CD14-positive monocyte (primary cell): ENCODE measurements around the gene LAMA4. TPM values are rescaled to one million over a fixed set of nuclear protein-coding genes. Genes with fewer than 3 reads are reported as not detected.

Experiments
- DNase-seq, 3 donors: peaks; one replicate each; pipeline ENCODE4 v3.0.0-alpha.2; 2011 to 2022
- H2AFZ ChIP-seq: 2 replicates; pipeline ENCODE4 v1.6.0; 2012; ENCODE audit warnings: mild to moderate bottlenecking, low read depth, low read length, inconsistent platforms; ENCODE audit not compliant: insufficient read depth, poor library complexity, severe bottlenecking
- H3K27ac ChIP-seq, 2 donors: 1 replicate in 1 of 2; 2 replicates in 1 of 2; pipeline ENCODE4 v1.5.1; 2012 to 2013; ENCODE audit warnings: low read length in 2 of 2, control low read depth in 1 of 2, inconsistent platforms in 1 of 2, low read depth in 1 of 2, mild to moderate bottlenecking in 1 of 2
- H3K27me3 ChIP-seq, 2 donors: one replicate each; pipeline versions ENCODE4 v1.6.0 to v1.6.1; 2011 to 2013; ENCODE audit warnings: low read length in 2 of 2; ENCODE audit not compliant: control insufficient read depth in 2 of 2, insufficient read depth in 2 of 2
- H3K36me3 ChIP-seq, 2 donors: replicated peaks in 1 of 2; 1 replicate in 1 of 2; 2 replicates in 1 of 2; pipeline versions ENCODE4 v1.5.1 to v1.6.1; 2012 to 2013; ENCODE audit warnings: low read length in 2 of 2, control low read depth in 1 of 2, inconsistent platforms in 1 of 2, mild to moderate bottlenecking in 1 of 2; ENCODE audit not compliant: insufficient read depth in 2 of 2, control insufficient read depth in 1 of 2
- H3K4me1 ChIP-seq, 2 donors: 1 replicate in 1 of 2; 2 replicates in 1 of 2; pipeline versions ENCODE4 v1.5.1 to v1.6.1; 2012 to 2013; ENCODE audit warnings: low read length in 2 of 2, control low read depth in 1 of 2, inconsistent platforms in 1 of 2, mild to moderate bottlenecking in 1 of 2, moderate library complexity in 1 of 2; ENCODE audit not compliant: insufficient read depth in 2 of 2, control insufficient read depth in 1 of 2
- H3K4me2 ChIP-seq: replicated peaks from 2 replicates; pipeline ENCODE3; 2012; ENCODE audit warnings: low read length, moderate library complexity, mild to moderate bottlenecking; ENCODE audit not compliant: poor library complexity, severe bottlenecking; ENCODE audit errors: extremely low read depth
- H3K4me3 ChIP-seq, 3 experiments: fragments of 200-600 bp in 1 of 3; sonication (generic) in 1 of 3; replicated peaks in 1 of 3; 1 replicate in 2 of 3; 2 replicates in 1 of 3; pipeline ENCODE4 v1.5.1; 2011 to 2013; ENCODE audit warnings: low read length in 3 of 3, mild to moderate bottlenecking in 3 of 3, control low read depth in 2 of 3, low read depth in 2 of 3, inconsistent platforms in 1 of 3, moderate library complexity in 1 of 3
- H3K79me2 ChIP-seq: 2 replicates; pipeline ENCODE4 v1.6.0; 2012; ENCODE audit warnings: mild to moderate bottlenecking, control low read depth, inconsistent platforms, low read length, moderate library complexity; ENCODE audit not compliant: insufficient read depth
- H3K9ac ChIP-seq: 2 replicates; pipeline ENCODE4 v1.6.0; 2017; ENCODE audit warnings: low read length, mild to moderate bottlenecking; ENCODE audit not compliant: insufficient read depth, poor library complexity, severe bottlenecking
- H3K9me3 ChIP-seq, 2 donors: replicated peaks in 1 of 2; 1 replicate in 1 of 2; 2 replicates in 1 of 2; pipeline versions ENCODE4 v1.5.1 to v1.6.1; 2012 to 2013; ENCODE audit warnings: low read length in 2 of 2, control low read depth in 1 of 2; ENCODE audit not compliant: control insufficient read depth in 1 of 2, insufficient read depth in 1 of 2
- H4K20me1 ChIP-seq: 2 replicates; pipeline ENCODE4 v1.6.0; 2012; ENCODE audit warnings: mild to moderate bottlenecking, low read length, control low read depth, moderate library complexity; ENCODE audit not compliant: insufficient read depth
- H3K27ac Mint-ChIP-seq, 7 donors: one replicate each; pipeline ENCODE4 v1.8.0; 2020; ENCODE audit warnings: mild to moderate bottlenecking in 7 of 7, mixed read lengths in 7 of 7, moderate library complexity in 6 of 7, inconsistent platforms in 2 of 7
- H3K27me3 Mint-ChIP-seq, 3 donors: one replicate each; pipeline ENCODE4 v1.8.0; 2021 to 2022; ENCODE audit warnings: low read depth in 3 of 3, mild to moderate bottlenecking in 3 of 3, mixed read lengths in 3 of 3, moderate library complexity in 3 of 3, inconsistent platforms in 1 of 3
- H3K36me3 Mint-ChIP-seq, 2 donors: one replicate each; pipeline ENCODE4 v1.8.0; 2020; ENCODE audit warnings: mixed read lengths in 2 of 2, inconsistent platforms in 1 of 2, mild to moderate bottlenecking in 1 of 2
- H3K4me1 Mint-ChIP-seq: one replicate; pipeline ENCODE4 v1.8.0; 2020; ENCODE audit warnings: mild to moderate bottlenecking, mixed read lengths
- H3K4me3 Mint-ChIP-seq, 2 donors: one replicate each; pipeline ENCODE4 v1.8.0; 2020; ENCODE audit warnings: mild to moderate bottlenecking in 2 of 2, mixed read lengths in 2 of 2, moderate library complexity in 1 of 2
- H3K9me3 Mint-ChIP-seq, 7 donors: one replicate each; pipeline ENCODE4 v1.8.0; 2020 to 2022; ENCODE audit warnings: mixed read lengths in 7 of 7, mild to moderate bottlenecking in 6 of 7, moderate library complexity in 6 of 7, inconsistent platforms in 2 of 7
- WGBS: methylation state at CpG from one replicate; pipeline ENCODE4 v1.1.5; 2013; ENCODE audit warnings: missing lambda C conversion rate; ENCODE audit not compliant: insufficient coverage; 5-methylcytosine and 5-hydroxymethylcytosine counted together
- intact Hi-C, 2 donors: fragments of 100-400 bp; cut with micrococcal nuclease; formaldehyde crosslinking; loops; one replicate each; pipeline versions ENCODE4 v1.15.0 to v1.15.1; 2023
- polyA plus RNA-seq, 3 donors: library from polyadenylated mRNA; depleted of rRNA in 1 of 3; unstranded in 2 of 3; stranded (reverse) in 1 of 3; fragments of 300-500 nt in 2 of 3; fragments of >200 nt in 1 of 3; fragmentation: Illumina TruSeq in 2 of 3; gene quantifications; 1 replicate in 2 of 3; 2 replicates in 1 of 3; pipeline ENCODE4 v1.2.3, GENCODE V29; 2012 to 2021
- TF ChIP-seq, protein P1 (sequence below): fragments of 200-600 bp; IDR thresholded peaks from one replicate; pipeline ENCODE4 v1.8.0; 2022; ENCODE audit warnings: antibody characterized with exemption, mild to moderate bottlenecking

The LAMA4 gene
- polyA plus RNA-seq, 3 donors: not detected

DNA sequence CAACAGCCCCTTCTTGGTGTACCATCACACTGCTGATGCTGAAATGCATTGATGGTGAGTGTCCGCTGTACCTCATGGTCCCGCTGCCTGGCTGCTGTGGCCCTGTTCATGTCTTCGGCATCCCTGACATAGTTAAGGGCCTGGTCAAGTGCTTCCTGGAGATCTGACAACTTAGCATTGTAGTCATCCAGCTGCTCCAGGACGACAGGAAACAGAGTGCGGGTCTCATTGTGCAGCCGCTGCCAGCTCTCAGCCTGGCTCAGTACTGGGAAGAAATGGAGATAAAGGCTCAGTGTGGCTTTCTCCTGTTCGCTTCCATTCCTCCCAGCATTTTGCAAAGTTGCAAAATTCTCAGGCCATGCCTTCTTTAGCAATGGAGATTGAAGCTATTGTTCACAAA, 81.8 kb downstream of the LAMA4 start:
- H3K27me3 ChIP-seq: no peaks in the 10 kb centered on the region
- 84% methylated on average over 6 of the region's 7 CpGs for WGBS
- H3K4me2 ChIP-seq: no peak overlapping the region
- no peak overlapping the region for H2AFZ ChIP-seq
- Mint-ChIP-seq H3K27me3 (peaks cover 0 to 8% (median 5%) of the 10 kb centered on the region in 3 donors), H3K9me3 (no peaks in the 10 kb centered on the region), H3K36me3 (no peaks in the 10 kb centered on the region), H3K27ac (no peak overlapping the region), H3K4me1 (no peaks in the 10 kb centered on the region), H3K4me3 (no peak overlapping the region)
- no peak overlapping the region for H3K27ac ChIP-seq
- no peaks in the 10 kb centered on the region for H3K9me3 ChIP-seq
- no peak overlapping the region for H3K9ac ChIP-seq
- H3K79me2 ChIP-seq: no peaks in the 10 kb centered on the region
- TF ChIP-seq, protein P1, sequence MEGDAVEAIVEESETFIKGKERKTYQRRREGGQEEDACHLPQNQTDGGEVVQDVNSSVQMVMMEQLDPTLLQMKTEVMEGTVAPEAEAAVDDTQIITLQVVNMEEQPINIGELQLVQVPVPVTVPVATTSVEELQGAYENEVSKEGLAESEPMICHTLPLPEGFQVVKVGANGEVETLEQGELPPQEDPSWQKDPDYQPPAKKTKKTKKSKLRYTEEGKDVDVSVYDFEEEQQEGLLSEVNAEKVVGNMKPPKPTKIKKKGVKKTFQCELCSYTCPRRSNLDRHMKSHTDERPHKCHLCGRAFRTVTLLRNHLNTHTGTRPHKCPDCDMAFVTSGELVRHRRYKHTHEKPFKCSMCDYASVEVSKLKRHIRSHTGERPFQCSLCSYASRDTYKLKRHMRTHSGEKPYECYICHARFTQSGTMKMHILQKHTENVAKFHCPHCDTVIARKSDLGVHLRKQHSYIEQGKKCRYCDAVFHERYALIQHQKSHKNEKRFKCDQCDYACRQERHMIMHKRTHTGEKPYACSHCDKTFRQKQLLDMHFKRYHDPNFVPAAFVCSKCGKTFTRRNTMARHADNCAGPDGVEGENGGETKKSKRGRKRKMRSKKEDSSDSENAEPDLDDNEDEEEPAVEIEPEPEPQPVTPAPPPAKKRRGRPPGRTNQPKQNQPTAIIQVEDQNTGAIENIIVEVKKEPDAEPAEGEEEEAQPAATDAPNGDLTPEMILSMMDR: no peak
- intact Hi-C loops: no loop called here
- no peak for DNase-seq
- H4K20me1 ChIP-seq: no peaks in the 10 kb centered on the region
- no peaks in the 10 kb centered on the region for H3K36me3 ChIP-seq
- no peak overlapping the region for H3K4me3 ChIP-seq
- H3K4me1 ChIP-seq: no peaks in the 10 kb centered on the region

DNA sequence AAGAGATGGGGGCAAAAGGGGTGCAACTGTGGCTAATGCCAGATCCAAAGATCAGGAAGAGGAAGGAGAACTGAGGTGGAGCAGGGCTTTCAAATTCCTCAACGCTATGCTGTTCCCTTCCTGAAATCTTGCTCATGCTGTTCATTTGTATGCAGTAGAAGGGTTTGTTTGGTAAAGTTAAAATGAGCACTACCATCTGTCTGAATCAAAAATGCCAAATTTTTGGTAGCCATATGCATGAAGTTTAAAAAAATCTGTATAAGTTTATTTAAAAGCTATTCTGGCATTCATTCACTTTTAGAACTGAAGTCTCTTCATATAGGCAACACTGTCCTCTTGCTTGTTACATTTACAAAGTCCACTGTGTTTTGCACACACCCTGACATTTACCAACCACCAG, 84.8 kb downstream of the LAMA4 start:
- Histone ChIP-seq H3K9me3 (no peaks in the 10 kb centered on the region), H3K4me1 (no peaks in the 10 kb centered on the region), H3K36me3 (no peaks in the 10 kb centered on the region), H4K20me1 (no peaks in the 10 kb centered on the region), H3K4me3 (no peak overlapping the region), H2AFZ (no peak overlapping the region), H3K27me3 (peaks cover 5 to 7% of the 10 kb centered on the region in 2 donors), H3K79me2 (no peaks in the 10 kb centered on the region), H3K9ac (no peak overlapping the region), H3K4me2 (no peak overlapping the region), H3K27ac (no peak overlapping the region)
- WGBS: no CpG with 5 or more reads among the region's 1 CpG
- TF ChIP-seq, protein P1: no peak
- H3K9me3 Mint-ChIP-seq: no peaks in the 10 kb centered on the region
- H3K36me3 Mint-ChIP-seq: no peaks in the 10 kb centered on the region
- no peaks in the 10 kb centered on the region for H3K4me1 Mint-ChIP-seq
- no peak overlapping the region for H3K27ac Mint-ChIP-seq
- DNase-seq: no peak
- H3K27me3 Mint-ChIP-seq: peaks cover 0 to 9% (median 4%) of the 10 kb centered on the region in 3 donors
- no peak overlapping the region for H3K4me3 Mint-ChIP-seq
- intact Hi-C loops: loop anchor here in 1 of 2 donors (10.0 kb wide), 2 partner anchors 85 to 455 kb away; partner anchors contain the start of genes FAM229B and TUBE1
